Ishikawa (cell line): Measurements from ENCODE around the gene ZNF860.

Experiments
- EP300 ChIP-seq: IDR thresholded peaks from 2 replicates; pipeline ENCODE4 v1.6.1; 2012; ENCODE audit warnings: borderline replicate concordance
- FOXM1 ChIP-seq: IDR thresholded peaks from 2 replicates; pipeline ENCODE4 v1.6.1; 2012; ENCODE audit warnings: low read depth, borderline replicate concordance
- RAD21 ChIP-seq: IDR thresholded peaks from 2 replicates; pipeline ENCODE4 v1.6.1; 2012; ENCODE audit warnings: low read depth
- TCF12 ChIP-seq: IDR thresholded peaks from 2 replicates; pipeline ENCODE4 v1.6.1; 2012; ENCODE audit warnings: low read depth
- USF1 ChIP-seq: IDR thresholded peaks from 2 replicates; pipeline ENCODE4 v1.6.1; 2012

- TF ChIP-seq EP300 = no peak
- TF ChIP-seq FOXM1 = no peak
- no peak for TF ChIP-seq RAD21
- no peak for TF ChIP-seq USF1
- TF ChIP-seq TCF12 = no peak
These were observed 22.3 kb upstream of the ZNF860 start for GRCh38 chr3:31959251-31959650.
